ENCODE measurements around the gene TMC2.

Gene TMC2

DNA sequence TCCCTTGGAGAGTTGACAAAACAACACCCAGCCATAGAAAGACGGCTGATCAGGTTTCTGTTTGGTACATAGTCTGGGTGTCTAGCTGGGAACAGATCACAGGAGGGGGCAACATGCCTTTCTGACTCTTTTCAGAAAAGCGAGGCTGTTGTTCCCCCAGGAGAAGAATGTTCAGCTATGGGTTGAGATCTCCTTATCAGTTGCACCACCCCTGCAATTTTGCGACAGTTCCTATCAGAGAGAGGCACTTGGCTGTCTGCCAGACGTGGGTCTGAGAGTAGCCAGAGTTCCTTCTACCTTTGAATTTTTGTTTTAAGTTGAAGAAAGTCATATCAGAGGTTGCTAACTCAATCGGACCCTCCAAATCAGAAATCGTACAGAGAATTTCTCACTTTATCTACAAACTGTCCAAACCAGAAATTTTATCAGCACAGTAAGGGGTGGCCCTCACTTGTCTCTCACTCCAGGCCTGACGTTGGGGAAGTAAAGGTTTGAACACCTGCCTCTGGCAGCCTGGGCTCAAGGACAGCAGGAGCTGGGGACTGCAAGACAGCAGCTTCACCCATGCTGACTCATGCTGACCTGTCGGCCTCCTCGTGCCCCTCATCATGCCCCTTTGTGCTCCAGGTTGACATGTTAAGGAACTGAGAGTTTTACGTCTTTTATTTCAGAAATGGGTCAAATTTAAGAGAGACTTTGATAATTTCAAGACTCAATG lies 42.3 kb downstream of the TMC2 start:
- no peak for DNase-seq (ENCODE audit: low read depth, low spot score)

DNA sequence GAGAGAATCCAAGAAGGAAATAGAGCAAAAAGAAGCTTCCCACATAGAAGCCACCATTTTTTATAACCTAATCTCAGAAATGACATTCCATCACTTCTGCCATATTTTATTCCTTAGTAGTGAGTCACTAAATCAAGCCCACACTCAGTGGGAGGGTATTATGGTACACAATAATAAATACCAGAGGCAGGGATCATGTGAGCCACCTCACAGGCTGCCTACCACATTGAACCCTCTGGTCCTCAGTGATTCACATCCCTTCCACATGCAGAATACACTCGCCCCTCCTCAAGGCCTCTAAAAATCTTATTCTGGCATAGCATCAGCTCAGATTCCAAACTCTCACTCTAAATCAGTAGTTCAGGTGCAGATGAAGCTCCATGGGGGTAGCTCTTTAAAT lies 49.4 kb downstream of the TMC2 start:
- no peak for DNase-seq (ENCODE audit: low read depth, low spot score)

DNA sequence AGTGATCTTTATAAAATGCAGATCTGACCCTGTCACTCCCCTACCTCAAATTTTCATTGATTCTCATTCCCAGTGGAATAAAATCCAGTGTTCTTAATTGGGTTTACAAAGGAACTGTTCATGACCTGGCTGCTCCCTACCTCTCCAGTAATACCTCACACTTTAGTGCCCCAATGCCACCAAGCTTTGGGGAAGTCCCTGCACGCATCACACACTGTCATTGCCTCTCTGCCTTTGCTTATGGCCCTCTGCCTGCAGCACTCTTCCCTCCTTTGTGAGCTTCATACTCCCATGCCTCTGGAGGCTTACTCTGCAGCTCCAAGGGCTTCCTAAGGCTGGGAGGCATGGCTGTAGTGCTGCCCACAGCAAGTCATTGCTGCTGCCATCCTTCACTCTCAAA lies 57.4 kb downstream of the TMC2 start:
- no peak for DNase-seq (ENCODE audit: low read depth, low spot score)

DNA sequence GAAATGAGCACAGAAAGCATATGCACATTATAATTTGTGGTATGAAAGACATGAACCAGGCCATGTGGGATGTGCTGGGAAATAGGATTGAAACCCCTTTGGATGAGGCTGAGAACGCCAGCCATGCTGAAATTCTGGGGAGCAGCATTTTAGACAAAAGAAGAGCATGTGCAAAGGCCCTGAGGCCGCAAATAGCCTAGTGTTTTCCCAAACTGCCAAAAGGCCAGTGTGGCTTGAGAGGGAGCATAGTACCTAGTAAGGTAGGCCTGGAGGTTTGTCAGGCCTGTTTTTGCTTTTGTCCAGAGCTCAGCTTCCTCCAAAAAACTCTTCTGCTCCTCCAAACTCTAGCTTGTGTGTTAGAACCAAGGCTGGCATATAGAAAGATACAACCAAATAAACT lies 58.7 kb downstream of the TMC2 start:
- DNase-seq (ENCODE audit: low read depth, low spot score), result no peak

DNA sequence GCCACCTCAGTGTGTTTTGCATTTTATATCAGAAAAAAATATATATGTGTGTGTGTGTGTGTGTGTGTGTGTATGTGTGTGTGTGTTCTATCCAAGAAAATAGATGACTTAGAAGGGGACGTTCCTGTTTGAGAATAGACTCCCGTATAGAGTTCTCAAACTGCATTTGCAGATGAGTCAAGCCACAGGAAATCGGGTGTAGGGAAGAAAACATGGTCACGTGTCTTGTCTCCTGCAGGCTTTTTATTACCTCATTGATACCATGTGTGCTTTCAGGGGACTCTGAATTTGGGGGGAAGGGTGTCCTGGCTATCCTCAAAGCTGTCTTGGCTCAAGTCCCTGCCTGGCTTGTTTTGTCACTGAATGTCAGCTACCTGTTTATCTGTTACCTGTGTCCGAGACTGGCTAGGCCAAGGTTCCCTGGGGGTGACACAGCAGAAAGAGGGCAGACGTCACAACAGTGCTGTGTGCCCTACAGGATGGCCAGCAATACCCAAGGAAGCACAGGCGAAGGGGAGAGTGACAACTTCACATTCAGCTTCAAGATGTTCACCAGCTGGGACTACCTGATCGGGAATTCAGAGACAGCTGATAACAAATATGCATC lies 60.4 kb downstream of the TMC2 start:
- DNase-seq (ENCODE audit: low read depth, low spot score), result no peak

DNA sequence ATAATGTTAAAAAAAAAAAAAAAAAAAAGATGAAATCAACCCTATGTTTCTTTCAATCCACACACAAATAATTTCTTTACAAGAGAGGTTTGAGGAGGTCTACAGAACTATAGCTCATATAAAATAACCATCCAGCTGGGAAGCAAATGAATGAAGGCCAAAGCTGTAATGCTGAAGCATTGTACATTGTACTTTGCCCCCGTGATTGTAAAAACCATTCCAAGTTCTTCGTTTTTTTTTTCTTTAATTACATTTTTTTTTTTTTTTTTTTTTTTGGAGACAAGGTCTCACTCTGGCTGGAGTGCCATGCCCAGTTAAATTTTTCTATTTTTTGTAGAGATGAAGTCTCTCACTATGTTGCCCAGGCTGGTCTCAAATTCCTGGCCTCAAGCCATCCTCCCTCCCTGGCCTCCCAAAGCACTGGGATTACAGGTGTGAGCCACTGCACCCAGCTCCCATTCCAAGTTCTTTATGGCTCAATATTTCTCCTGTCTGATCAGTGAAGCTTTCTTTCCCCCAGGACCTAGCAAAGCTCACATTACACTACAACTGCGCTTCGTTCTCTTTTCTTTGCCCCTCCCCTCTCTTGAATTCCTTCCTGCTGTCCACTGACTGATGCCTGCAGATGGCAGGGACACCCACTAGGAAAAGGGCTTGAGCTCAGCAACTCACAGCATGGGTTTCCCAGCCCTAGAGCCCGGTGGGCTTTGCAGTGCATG lies 63.1 kb downstream of the TMC2 start:
- DNase-seq (ENCODE audit: low read depth, low spot score), result no peak

DNA sequence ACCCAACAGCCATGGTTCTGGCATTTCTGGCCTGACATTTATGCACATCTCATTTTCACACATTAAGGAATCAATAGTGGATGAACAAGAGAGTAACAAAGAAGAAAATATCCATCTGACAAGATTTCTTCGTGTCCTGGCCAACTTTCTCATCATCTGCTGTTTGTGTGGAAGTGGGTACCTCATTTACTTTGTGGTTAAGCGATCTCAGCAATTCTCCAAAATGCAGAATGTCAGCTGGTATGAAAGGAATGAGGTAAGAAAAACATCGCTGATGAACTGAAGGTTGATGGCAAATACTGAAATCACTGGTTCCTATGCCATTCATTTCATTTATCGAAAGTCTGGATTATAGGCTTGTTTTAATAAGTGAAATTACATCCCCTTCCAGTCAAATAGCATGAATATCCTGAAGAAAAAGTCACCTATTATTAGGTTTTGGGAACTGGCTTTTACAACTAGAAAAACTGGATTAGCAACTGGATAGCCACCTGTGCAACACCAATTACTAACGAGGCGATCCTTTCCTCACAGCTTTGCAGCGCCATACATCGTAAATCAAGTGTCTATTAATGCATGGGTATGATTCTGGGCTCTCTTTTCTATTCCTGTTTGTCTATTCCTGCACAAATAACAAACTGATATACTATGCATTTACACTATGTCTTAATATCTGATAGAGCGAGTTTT lies 65.8 kb downstream of the TMC2 start:
- no peak for DNase-seq (ENCODE audit: low read depth, low spot score)

DNA sequence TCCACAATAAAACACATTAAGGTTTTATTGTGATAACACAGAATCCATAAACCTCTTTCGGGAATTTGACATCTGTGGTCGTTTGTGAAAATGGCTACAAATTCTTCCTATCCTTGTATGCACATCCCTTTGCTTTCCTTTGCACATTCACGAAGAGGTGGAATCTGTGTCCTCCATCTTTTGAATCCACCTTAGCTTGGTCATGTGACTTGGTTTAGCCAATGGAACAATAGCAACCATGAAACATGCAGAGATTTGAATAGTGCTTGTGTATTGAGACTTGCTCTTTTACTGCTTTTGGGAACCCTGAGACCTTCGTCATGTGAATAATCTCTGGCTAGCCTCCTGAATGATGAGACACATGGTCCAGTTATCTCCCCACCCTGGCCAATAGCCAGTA lies 66.4 kb downstream of the TMC2 start:
- DNase-seq (ENCODE audit: low read depth, low spot score), result no peak

DNA sequence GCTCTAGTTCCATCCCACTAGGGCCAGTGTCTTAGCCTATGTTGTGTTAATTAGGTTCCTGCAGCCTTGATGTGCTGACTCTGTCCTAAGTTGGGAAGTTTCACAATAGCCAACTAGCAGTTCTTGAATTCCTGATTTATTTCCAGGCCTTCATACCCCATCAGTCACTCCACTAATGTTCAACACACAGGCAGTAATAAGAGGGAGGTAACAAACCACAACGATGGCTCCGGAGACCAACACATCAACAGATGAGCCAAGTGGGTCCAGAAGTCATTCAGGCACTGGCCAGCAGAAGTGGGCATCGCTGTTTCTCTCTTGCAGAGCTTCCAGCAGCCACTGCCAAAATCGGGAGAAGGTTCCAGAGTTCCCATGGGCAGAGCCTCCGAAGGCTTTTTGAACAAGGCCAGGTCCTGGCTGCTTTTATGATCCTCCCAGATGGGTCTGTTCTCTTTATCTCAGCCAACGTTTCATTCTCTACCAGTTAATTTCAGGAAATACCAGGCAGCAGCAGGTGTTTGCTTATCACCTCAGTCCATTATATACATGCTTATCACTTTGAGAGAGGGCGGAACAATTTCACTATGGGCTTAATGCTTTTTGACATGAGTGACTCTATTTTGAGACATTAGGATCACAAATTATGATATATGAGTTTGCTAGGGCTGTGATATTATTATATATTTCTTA lies 67.6 kb downstream of the TMC2 start:
- no peak for DNase-seq (ENCODE audit: low read depth, low spot score)

DNA sequence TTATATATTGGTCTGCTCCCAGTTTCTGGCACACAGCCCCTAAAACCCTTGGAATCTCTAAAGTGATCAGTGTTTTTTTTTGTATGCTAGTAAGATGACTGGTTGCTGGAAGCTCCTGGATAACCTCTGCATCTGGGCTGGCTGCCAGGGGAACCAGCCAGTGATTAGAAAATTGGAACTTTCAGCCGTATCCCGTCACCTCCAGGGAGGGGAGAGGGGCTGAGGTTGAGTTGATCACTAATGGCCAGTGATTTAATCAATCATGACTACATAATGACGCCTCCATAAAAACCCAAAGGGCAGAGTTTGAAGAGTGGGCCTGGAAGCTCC lies 68.1 kb downstream of the TMC2 start:
- no peak for DNase-seq (ENCODE audit: low read depth, low spot score)

DNA sequence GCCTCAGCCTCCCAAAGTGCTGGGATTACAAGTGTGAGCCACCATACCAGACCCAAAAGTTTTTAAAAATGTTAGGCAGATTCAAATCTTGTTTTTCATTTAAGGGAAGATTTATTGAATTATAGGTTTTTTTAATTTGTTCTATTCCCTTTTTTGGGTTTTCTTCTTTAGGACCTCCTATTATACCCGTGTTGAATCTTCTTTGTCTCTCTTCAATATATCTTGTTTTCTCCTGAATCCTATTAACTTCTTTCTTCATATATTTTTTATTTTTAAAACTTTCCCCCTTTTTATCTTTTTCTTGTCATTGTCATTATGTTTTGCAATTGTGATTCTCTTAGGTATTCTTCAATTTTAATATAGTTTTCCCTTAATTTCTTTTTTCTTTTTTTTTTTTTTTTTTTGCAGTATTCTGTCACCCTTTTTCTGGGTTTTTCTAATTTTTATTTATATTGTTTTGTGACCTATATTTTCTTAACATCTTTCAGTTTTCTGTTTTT lies 70.2 kb downstream of the TMC2 start:
- DNase-seq (ENCODE audit: low read depth, low spot score), result no peak

DNA sequence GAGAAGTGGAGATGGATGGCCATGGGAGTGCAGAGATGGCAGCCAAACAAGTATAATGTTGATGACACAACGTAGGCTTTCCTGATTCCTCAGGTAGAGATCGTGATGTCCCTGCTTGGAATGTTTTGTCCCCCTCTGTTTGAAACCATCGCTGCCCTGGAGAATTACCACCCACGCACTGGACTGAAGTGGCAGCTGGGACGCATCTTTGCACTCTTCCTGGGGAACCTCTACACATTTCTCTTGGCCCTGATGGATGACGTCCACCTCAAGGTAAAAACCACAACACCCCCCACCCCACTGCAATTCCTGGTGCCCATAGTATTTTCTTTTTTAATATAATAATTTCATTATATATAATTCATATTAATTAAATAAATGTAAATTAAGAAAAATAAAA lies 74.0 kb downstream of the TMC2 start:
- DNase-seq (ENCODE audit: low read depth, low spot score), result no peak

DNA sequence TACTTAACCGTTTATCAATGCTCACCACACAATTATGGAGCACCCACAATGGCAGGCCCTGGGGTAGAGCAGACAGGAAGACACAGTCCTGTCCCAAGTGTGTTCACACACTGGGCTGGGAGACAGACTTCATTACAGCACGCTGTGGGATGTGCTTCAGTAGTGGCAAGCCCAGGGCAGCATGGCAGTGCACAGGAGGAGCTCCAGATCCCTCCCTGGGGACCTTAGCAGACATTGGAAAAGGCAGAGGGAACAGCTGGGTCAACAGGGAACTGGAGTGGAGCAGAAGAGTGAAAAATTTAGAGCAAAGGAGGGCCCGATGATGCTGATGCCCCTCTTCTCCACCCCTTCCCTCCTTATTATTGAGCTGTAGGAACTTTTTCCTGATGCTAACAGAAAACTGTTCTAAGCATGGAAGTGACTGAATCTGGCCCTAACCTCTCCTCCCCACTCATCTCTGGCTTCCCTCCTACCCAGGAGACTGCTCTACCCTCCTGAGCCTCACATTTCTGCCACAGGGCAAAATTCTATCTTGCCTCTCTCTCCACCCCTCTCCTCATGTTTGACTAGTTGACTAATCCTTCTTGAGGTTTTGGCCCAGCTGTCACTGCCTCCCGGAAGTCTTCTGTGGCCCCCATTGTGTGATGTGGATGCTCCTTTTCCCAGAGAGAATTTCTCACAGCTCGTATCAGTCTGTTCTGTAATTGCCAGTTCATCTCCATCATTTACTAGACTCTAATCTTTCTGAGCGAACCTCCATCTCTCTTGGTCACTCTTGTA lies 74.8 kb downstream of the TMC2 start:
- DNase-seq (ENCODE audit: low read depth, low spot score), result no peak

DNA sequence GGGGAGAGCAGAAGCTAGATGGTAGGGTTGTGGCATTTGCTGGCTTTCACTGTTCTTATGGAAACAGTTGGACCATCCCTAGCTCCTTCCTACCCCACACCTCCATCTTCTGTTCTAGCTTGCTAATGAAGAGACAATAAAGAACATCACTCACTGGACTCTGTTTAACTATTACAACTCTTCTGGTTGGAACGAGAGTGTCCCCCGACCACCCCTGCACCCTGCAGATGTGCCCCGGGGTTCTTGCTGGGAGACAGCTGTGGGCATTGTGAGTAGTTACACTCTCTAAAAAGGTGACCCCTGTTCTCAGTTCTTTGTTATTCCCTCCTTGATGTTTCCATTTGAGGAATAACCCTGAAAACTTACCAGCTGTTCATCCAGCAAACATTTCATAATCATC lies 75.7 kb downstream of the TMC2 start:
- no peak for DNase-seq (ENCODE audit: low read depth, low spot score)

DNA sequence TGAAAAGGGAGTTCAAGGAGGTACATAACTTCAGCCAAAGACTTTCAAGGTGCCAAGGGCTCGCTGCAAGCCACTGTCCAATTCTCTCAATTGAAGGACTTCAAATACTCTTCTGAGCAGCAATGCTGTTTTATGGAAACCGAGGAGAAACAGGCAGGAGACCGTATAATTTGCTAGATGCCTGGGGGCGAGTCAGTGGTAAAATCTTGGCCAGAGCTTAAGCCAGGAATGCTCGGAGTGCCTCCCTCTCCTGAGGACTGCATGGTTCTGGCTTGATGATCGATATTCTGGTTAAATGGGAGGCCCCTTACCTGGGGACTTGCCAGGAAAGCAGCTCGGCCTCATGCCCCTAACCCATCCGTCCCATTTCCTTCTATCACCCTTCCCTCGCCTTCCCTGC lies 80.3 kb downstream of the TMC2 start:
- DNase-seq (ENCODE audit: low read depth, low spot score), result no peak

DNA sequence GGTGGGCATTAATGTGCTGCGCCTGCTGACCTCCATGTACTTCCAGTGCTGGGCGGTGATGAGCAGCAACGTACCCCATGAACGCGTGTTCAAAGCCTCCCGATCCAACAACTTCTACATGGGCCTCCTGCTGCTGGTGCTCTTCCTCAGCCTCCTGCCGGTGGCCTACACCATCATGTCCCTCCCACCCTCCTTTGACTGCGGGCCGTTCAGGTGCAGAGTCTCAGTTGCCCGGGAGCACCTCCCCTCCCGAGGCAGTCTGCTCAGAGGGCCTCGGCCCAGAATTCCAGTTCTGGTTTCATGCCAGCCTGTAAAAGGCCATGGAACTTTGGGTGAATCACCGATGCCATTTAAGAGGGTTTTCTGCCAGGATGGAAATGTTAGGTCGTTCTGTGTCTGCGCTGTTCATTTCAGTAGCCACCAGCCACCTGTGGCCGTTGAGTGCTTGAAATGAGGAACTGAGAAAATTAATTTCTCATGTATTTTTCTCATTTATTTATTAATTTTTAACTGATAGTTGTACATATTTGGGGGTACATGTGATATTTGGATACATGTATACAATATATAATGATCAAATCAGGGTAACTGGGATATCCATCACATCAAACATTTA lies 80.8 kb downstream of the TMC2 start:
- DNase-seq (ENCODE audit: low read depth, low spot score), result no peak

DNA sequence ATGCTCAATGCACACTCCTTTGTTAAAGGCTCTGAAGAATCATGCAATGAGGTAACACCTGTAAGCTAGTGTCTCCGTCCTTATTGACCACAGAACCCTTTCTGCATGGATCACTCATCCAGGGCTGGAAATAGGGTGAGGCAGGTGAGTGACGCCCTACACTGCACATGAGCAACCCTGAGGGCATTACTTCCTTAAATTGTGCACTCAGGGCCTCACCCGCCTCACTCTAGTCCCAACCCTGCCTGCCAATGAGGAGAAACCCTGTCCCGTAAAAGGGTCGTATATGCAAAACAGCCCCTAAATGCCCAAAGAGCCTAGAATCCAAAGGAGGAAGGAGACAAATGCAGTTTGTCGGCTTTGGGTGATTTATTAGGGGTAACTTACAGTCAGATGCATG lies 82.4 kb downstream of the TMC2 start:
- no peak for DNase-seq (ENCODE audit: low read depth, low spot score)

DNA sequence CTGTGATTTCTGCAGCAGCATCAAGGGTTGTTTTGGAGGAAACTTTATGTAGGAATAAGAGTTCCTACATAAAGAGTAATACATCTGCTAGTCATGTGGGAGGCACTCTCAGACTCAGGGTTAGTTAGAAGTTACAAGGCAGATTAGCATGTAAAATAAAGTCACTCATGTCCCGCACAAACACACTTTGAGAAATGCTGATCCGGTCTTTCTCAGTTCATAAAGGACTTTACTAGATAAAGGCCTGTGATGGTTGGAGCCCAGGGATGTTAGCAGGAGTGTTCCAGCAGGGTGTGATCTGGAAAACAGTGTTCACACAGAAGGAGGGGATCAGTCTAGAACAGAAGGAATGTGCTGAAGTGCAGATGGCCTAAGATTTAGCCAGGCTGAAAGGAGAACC lies 83.0 kb downstream of the TMC2 start:
- no peak for DNase-seq (ENCODE audit: low read depth, low spot score)

DNA sequence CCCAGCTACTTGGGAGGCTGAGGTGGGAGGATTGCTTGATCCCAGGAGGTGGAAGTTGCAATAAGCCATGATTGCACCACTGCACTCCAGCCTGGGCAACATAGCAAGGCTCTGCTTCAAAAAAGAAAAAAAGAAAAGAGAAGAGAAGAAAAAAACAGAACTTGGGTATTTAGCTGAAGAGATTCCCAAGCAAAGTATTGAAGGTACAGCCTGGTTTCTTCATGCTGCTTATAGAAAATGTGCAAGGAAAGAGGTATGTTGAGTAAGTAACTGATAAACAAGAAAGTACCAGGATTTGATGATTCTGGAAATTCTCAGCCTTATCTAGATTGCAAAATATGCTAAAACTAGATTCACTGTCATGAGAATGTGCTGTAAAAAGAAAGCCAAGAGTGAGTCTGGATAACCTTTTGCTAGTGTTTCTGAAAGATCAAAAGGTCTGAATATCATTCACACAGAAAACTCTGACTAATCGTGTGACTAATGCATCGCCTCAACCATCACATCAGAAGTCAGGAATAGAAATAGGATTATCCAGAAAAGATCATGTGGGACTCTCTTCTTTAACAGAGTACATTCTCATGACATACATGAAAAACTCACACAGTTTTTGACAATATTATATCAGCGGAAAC lies 83.7 kb downstream of the TMC2 start:
- DNase-seq (ENCODE audit: low read depth, low spot score), result no peak

DNA sequence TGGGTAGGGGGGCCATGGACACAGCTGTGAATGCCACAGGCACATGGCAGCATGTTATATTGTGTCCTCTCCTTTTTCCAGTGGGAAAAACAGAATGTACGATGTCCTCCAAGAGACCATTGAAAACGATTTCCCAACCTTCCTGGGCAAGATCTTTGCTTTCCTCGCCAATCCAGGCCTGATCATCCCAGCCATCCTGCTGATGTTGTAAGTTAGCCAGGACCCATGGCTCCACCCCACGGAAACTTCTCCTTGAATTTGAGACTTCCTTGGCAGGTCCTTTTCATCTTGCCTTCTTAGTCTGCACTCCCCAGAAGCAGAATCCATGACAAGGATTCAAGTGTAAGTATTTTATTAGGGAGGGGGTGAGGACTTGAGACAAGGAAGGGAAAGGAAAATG lies 87.8 kb downstream of the TMC2 start:
- no peak for DNase-seq (ENCODE audit: low read depth, low spot score)

All from activated naive CD8-positive, alpha-beta T cell treated with anti-CD3 and anti-CD28 coated beads, Interleukin-2, amount 50 U/mL, for 16 hours (primary cell).